ENCODE results near the gene IFITM5. TPM values are rescaled to one million over a fixed set of nuclear protein-coding genes. Genes with fewer than 3 reads are reported as not detected.

IFITM5 gene
- total RNA-seq, 2 donors from 2014 or later = not detected

GRCh38 chr11:297051-297585 lies 2.2 kb downstream of the IFITM5 start:
- Histone ChIP-seq H3K9me3 (ENCODE audit: control insufficient read depth, low read length) (no peaks in the 10 kb centered on the region), H3K27me3 (ENCODE audit: control insufficient read depth, insufficient read depth, low read length, poor library complexity, severe bottlenecking) (no peaks in the 10 kb centered on the region), H3K27ac (ENCODE audit: low read depth, low read length) (no peak overlapping the region), H3K9ac (ENCODE audit: extremely low read depth, low read length, poor library complexity, severe bottlenecking) (no peak overlapping the region), H3K4me3 (ENCODE audit: low read length) (no peak overlapping the region), H3K4me1 (ENCODE audit: control insufficient read depth, insufficient read depth, low read length) (peaks cover 5% of the 10 kb centered on the region), H3K36me3 (ENCODE audit: control insufficient read depth, insufficient read depth, low read length) (peaks cover 6% of the 10 kb centered on the region)
- H3K9me3 Mint-ChIP-seq = no peaks in the 10 kb centered on the region
- peaks cover 6% of the 10 kb centered on the region for H3K36me3 Mint-ChIP-seq (ENCODE audit: low read depth)
- peaks cover 18% of the 10 kb centered on the region for H3K4me1 Mint-ChIP-seq
- no peak overlapping the region for H3K4me3 Mint-ChIP-seq
- H3K27me3 Mint-ChIP-seq (ENCODE audit: insufficient read depth) = no peaks in the 10 kb centered on the region
- peak overlapping the region; percentile 69 for H3K27ac Mint-ChIP-seq
- TF ChIP-seq CTCF (conservative IDR thresholded peaks at IDR 0.05) = no peak
- peak; percentile 35 for DNase-seq
- WGBS, 2 experiments (ENCODE audit: insufficient coverage in 1 of 2, insufficient read length in 1 of 2) = 91 to 94% methylated on average over 6 to 13 of the region's 13 CpGs

GRCh38 chr11:296171-297050 lies 2.9 kb downstream of the IFITM5 start:
- no peak for TF ChIP-seq CTCF (conservative IDR thresholded peaks at IDR 0.05)
- peaks cover 18% of the 10 kb centered on the region for H3K4me1 Mint-ChIP-seq
- H3K27ac Mint-ChIP-seq = no peak overlapping the region
- no peak overlapping the region for H3K4me3 ChIP-seq (ENCODE audit: low read length)
- peaks cover 8% of the 10 kb centered on the region for H3K36me3 Mint-ChIP-seq (ENCODE audit: low read depth)
- no peaks in the 10 kb centered on the region for H3K27me3 Mint-ChIP-seq (ENCODE audit: insufficient read depth)
- H3K36me3 ChIP-seq (ENCODE audit: control insufficient read depth, insufficient read depth, low read length) = peaks cover 6% of the 10 kb centered on the region
- H3K9ac ChIP-seq (ENCODE audit: extremely low read depth, low read length, poor library complexity, severe bottlenecking) = no peak overlapping the region
- H3K9me3 Mint-ChIP-seq = no peaks in the 10 kb centered on the region
- H3K27me3 ChIP-seq (ENCODE audit: control insufficient read depth, insufficient read depth, low read length, poor library complexity, severe bottlenecking) = no peaks in the 10 kb centered on the region
- no peaks in the 10 kb centered on the region for H3K9me3 ChIP-seq (ENCODE audit: control insufficient read depth, low read length)
- 88 to 95% methylated on average over 13 to 35 of the region's 35 CpGs for WGBS, 2 experiments (ENCODE audit: insufficient coverage in 1 of 2, insufficient read length in 1 of 2)
- peaks cover 5% of the 10 kb centered on the region for H3K4me1 ChIP-seq (ENCODE audit: control insufficient read depth, insufficient read depth, low read length)
- H3K4me3 Mint-ChIP-seq = no peak overlapping the region
- peak; percentile 39 for DNase-seq
- no peak overlapping the region for H3K27ac ChIP-seq (ENCODE audit: low read depth, low read length)

GRCh38 chr11:295351-296170 lies 3.8 kb downstream of the IFITM5 start:
- Mint-ChIP-seq H3K4me3 (no peak overlapping the region), H3K4me1 (peaks cover 16% of the 10 kb centered on the region), H3K27ac (no peak overlapping the region), H3K36me3 (ENCODE audit: low read depth) (peaks cover 15% of the 10 kb centered on the region), H3K27me3 (ENCODE audit: insufficient read depth) (no peaks in the 10 kb centered on the region), H3K9me3 (no peaks in the 10 kb centered on the region)
- H3K4me1 ChIP-seq (ENCODE audit: control insufficient read depth, insufficient read depth, low read length) = peaks cover 5% of the 10 kb centered on the region
- H3K36me3 ChIP-seq (ENCODE audit: control insufficient read depth, insufficient read depth, low read length) = peaks cover 6% of the 10 kb centered on the region
- no peaks in the 10 kb centered on the region for H3K9me3 ChIP-seq (ENCODE audit: control insufficient read depth, low read length)
- H3K4me3 ChIP-seq (ENCODE audit: low read length) = no peak overlapping the region
- H3K27ac ChIP-seq (ENCODE audit: low read depth, low read length) = no peak overlapping the region
- peak; percentile 44 for DNase-seq
- 90 to 94% methylated on average over 20 to 26 of the region's 26 CpGs for WGBS, 2 experiments (ENCODE audit: insufficient coverage in 1 of 2, insufficient read length in 1 of 2)
- TF ChIP-seq CTCF (conservative IDR thresholded peaks at IDR 0.05) = no peak
- no peak overlapping the region for H3K9ac ChIP-seq (ENCODE audit: extremely low read depth, low read length, poor library complexity, severe bottlenecking)
- no peaks in the 10 kb centered on the region for H3K27me3 ChIP-seq (ENCODE audit: control insufficient read depth, insufficient read depth, low read length, poor library complexity, severe bottlenecking)
